ENCODE results near the gene LY6G6D. TPM values are rescaled to one million over a fixed set of nuclear protein-coding genes. Genes with fewer than 3 reads are reported as not detected.

LY6G6D gene
- total RNA-seq, 1 donor from 2014 or later = not detected

DNA sequence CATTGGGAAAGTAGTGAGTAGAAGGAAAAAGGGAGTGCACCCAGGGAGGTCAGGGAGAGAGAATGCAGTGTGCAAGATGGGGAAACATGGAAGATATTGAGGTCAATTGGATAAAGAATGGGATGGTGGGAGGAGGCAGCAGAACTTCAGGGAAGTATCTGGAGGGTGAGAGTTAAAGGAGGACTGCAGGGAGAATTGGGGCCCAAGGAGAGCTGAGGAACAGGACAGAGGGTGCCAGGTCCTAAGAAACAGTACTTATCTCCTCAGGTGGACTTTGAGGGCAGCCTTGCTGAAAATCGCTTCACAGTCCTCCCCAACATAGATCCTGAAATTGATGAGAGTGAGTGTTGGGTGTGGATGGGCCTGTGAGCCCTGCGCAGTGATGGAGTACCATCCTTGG lies 43.1 kb downstream of the LY6G6D start:
- Mint-ChIP-seq H3K4me3 (ENCODE audit: unreplicated experiment) (no peak overlapping the region), H3K27ac (ENCODE audit: unreplicated experiment) (no peak overlapping the region), H3K27me3 (ENCODE audit: low read depth) (no peaks in the 10 kb centered on the region), H3K9me3 (ENCODE audit: low read depth) (no peaks in the 10 kb centered on the region), H3K4me1 (ENCODE audit: low read depth) (peaks cover 2% of the 10 kb centered on the region), H3K36me3 (ENCODE audit: low read depth) (peaks cover 4% of the 10 kb centered on the region)
- TF ChIP-seq, protein P1, sequence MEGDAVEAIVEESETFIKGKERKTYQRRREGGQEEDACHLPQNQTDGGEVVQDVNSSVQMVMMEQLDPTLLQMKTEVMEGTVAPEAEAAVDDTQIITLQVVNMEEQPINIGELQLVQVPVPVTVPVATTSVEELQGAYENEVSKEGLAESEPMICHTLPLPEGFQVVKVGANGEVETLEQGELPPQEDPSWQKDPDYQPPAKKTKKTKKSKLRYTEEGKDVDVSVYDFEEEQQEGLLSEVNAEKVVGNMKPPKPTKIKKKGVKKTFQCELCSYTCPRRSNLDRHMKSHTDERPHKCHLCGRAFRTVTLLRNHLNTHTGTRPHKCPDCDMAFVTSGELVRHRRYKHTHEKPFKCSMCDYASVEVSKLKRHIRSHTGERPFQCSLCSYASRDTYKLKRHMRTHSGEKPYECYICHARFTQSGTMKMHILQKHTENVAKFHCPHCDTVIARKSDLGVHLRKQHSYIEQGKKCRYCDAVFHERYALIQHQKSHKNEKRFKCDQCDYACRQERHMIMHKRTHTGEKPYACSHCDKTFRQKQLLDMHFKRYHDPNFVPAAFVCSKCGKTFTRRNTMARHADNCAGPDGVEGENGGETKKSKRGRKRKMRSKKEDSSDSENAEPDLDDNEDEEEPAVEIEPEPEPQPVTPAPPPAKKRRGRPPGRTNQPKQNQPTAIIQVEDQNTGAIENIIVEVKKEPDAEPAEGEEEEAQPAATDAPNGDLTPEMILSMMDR (IDR thresholded peaks at IDR 0.05) = no peak
- no peak for DNase-seq (ENCODE audit: low spot score)

DNA sequence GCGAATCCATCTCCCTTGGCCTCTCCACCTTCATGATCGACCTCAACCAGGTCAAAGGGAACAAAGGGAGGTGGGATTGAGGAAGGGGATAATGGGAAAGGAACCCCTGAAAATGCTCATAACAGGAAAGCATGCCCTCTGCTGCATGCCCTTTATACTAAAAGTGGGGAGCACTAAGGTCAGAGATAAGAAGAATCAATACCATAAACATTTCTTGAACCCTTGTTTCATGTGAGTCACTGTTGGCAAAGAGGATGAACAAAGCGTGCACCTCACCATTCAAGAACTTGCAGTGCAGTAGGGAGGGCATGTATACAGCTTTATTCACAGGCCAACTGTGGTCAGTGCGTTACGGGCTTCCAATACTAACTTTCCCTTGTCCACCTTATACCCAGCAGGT lies 45.6 kb downstream of the LY6G6D start:
- TF ChIP-seq, protein P1 (IDR thresholded peaks at IDR 0.05) = no peak

DNA sequence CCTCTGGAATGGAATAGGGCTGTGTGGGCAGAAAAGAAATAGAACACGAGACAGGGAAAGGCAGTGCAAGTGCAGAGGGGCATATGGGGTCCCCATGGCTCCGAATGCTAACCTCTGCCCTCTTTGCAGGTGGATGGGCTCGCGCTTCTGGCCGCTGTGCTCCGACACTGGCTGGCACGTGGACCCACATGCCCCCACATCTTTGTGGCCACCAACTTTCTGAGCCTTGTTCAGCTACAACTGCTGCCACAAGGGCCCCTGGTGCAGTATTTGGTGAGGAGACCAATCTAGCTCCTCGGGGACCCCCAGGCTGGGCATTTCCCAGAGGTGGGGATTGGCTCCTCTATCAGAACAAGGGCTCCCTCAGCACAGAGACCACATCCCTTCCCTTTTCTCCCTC lies 46.2 kb downstream of the LY6G6D start:
- TF ChIP-seq, protein P1 (IDR thresholded peaks at IDR 0.05) = no peak
- H3K27ac Mint-ChIP-seq (ENCODE audit: unreplicated experiment) = no peak overlapping the region
- peaks cover 10% of the 10 kb centered on the region for H3K4me1 Mint-ChIP-seq (ENCODE audit: low read depth)
- no peak overlapping the region for H3K4me3 Mint-ChIP-seq (ENCODE audit: unreplicated experiment)
- H3K9me3 Mint-ChIP-seq (ENCODE audit: low read depth) = no peaks in the 10 kb centered on the region
- H3K27me3 Mint-ChIP-seq (ENCODE audit: low read depth) = no peaks in the 10 kb centered on the region
- no peak for DNase-seq (ENCODE audit: low spot score)
- peaks cover 6% of the 10 kb centered on the region for H3K36me3 Mint-ChIP-seq (ENCODE audit: low read depth)

More for the DNA sequence above, 45.6 kb downstream of the LY6G6D start:
- DNase-seq (ENCODE audit: low spot score) = no peak
- no peak overlapping the region for H3K4me3 Mint-ChIP-seq (ENCODE audit: unreplicated experiment)
- H3K9me3 Mint-ChIP-seq (ENCODE audit: low read depth) = no peaks in the 10 kb centered on the region
- peaks cover 10% of the 10 kb centered on the region for H3K4me1 Mint-ChIP-seq (ENCODE audit: low read depth)
- H3K36me3 Mint-ChIP-seq (ENCODE audit: low read depth) = peaks cover 6% of the 10 kb centered on the region
- H3K27me3 Mint-ChIP-seq (ENCODE audit: low read depth) = no peaks in the 10 kb centered on the region
- H3K27ac Mint-ChIP-seq (ENCODE audit: unreplicated experiment) = no peak overlapping the region

DNA sequence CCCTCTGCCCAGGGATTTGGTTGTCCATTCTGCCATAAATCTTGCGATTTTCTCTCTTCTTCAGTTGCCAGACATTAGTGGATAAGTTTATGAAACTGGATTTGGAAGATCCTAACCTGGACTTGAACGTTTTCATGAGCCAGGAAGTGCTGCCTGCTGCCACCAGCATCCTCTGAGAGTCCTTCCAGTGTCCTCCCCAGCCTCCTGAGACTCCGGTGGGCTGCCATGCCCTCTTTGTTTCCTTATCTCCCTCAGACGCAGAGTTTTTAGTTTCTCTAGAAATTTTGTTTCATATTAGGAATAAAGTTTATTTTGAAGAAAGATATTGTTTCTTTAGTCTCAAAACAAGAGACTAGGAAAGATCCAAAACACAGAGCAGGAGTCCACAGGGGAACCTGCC lies 47.2 kb downstream of the LY6G6D start, which contains the start of gene SAPCD1:
TSS of gene SAPCD1 (plus strand) at position 301 of the 400 bp plus-strand sequence. CDS start 399 bp downstream, outside the sequence.
- Mint-ChIP-seq H3K36me3 (ENCODE audit: low read depth) (peaks cover 6% of the 10 kb centered on the region), H3K27ac (ENCODE audit: unreplicated experiment) (peak within 1 kb of the TSS; percentile 39), H3K27me3 (ENCODE audit: low read depth) (no peaks in the 10 kb centered on the region), H3K9me3 (ENCODE audit: low read depth) (no peaks in the 10 kb centered on the region), H3K4me1 (ENCODE audit: low read depth) (peaks cover 10% of the 10 kb centered on the region), H3K4me3 (ENCODE audit: unreplicated experiment) (no peak within 1 kb of the TSS)
- DNase-seq (ENCODE audit: low spot score) = no peak
- TF ChIP-seq, protein P1 (IDR thresholded peaks at IDR 0.05) = no peak

DNA sequence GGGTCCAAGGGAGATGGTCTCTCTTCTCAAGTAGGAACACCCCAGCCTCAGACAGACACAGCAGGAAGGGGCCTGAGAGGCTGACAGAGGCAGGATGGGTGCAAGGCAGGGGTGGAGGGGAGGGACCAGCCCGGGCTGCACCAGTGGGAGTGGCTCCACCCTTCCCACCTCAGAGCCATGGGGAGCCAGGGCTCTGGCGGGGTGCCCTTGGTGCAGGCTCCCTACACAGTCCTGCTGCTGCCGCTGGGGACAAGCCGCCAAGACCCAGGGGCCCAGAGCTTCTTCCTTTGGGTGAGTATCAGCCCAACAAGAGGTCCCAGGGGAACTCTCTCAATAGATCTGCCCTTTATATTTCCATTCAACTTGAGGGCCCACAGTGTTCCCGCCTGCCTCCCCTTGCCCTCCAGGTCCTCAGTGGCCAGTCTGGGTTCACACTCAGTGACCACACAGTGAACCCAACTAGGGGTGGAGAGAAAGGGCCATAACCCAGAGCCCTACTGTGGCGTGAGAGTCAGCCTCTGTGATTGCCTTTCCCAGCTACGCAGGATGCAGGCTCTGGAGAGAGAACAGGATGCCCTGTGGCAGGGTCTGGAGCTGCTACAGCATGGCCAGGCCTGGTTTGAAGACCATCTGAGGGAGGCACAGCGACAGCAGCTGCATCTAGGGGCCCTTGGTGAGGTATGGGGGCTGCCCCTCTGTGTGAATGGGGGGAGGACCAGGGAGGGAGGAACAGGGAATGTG lies 47.9 kb downstream of the LY6G6D start:
- H3K4me1 Mint-ChIP-seq (ENCODE audit: low read depth) = peaks cover 10% of the 10 kb centered on the region

More for the DNA sequence above, 47.9 kb downstream of the LY6G6D start:
- TF ChIP-seq, protein P1 (IDR thresholded peaks at IDR 0.05) = no peak
- Mint-ChIP-seq H3K27me3 (ENCODE audit: low read depth) (no peaks in the 10 kb centered on the region), H3K9me3 (ENCODE audit: low read depth) (no peaks in the 10 kb centered on the region), H3K4me3 (ENCODE audit: unreplicated experiment) (no peak overlapping the region), H3K36me3 (ENCODE audit: low read depth) (peaks cover 6% of the 10 kb centered on the region), H3K27ac (ENCODE audit: unreplicated experiment) (peak overlapping the region; percentile 39)
- no peak for DNase-seq (ENCODE audit: low spot score)

Measured in chondrocyte (in vitro differentiated cells).